Measurements from ENCODE around the gene ZEB2.

- TF ChIP-seq CTCF (IDR thresholded peaks at IDR 0.05) (no peak), POLR2A (IDR thresholded peaks at IDR 0.05) (no peak)
Observed at GRCh38 chr2:144362401-144362800, 157.5 kb downstream of the ZEB2 start.
